ENCODE data around the gene CMTR1. TPM values are rescaled to one million over a fixed set of nuclear protein-coding genes. Genes with fewer than 3 reads are reported as not detected.

Gene CMTR1
- polyA plus RNA-seq, 1 of the 3 experiments (the other 2 are of a cell fraction): 19.8 TPM

- Histone ChIP-seq H3K4me3 (ENCODE audit: low read depth in 2 of 2, low read length in 1 of 2) (no peak overlapping the region), H3K36me3 (replicated peaks in 1 of 2; ENCODE audit: control insufficient read depth in 1 of 2, insufficient read depth in 2 of 2, low read length in 1 of 2) (no peaks in the 10 kb centered on the region), H3K9me3 (no peaks in the 10 kb centered on the region), H3K4me1 (ENCODE audit: control insufficient read depth in 1 of 2, insufficient read depth in 2 of 2, low read depth in 1 of 2, low read length in 1 of 2) (peaks cover 0 to 18% of the 10 kb centered on the region in 2 experiments; a peak in 1 of 4 replicates), H3K27ac (ENCODE audit: low read depth in 2 of 2, low read length in 1 of 2) (no peak overlapping the region), H3F3A (replicated peaks; ENCODE audit: insufficient read depth) (no peaks in the 10 kb centered on the region), H3K9ac (no peak overlapping the region), H3K9me2 (no peaks in the 10 kb centered on the region), H3K79me2 (ENCODE audit: insufficient read depth) (no peaks in the 10 kb centered on the region), H4K20me1 (ENCODE audit: insufficient read depth) (no peaks in the 10 kb centered on the region), H3K27me3 (ENCODE audit: insufficient read depth) (no peaks in the 10 kb centered on the region; the same call in 1 of the 2 replicates), H3K4me2 (no peak overlapping the region), H2AFZ (ENCODE audit: low read depth) (no peak overlapping the region)
- DNase-seq: no peak
- CTCF ChIA-PET: interaction anchor here (0.6 kb wide), 2 partner anchors 17 to 1002 kb away, joined by 3 read pairs; no protein-coding TSS in a partner anchor
- no peak for TF ChIP-seq RCOR1 (IDR thresholded peaks at IDR 0.05; ENCODE audit: low read length)
- TF ChIP-seq GABPA (IDR thresholded peaks at IDR 0.05; ENCODE audit: low read depth): no peak
- no peak for TF ChIP-seq USF1 (IDR thresholded peaks at IDR 0.05; ENCODE audit: borderline replicate concordance, low read depth)
- no peak for TF ChIP-seq PBX3 (IDR thresholded peaks at IDR 0.05)
- no peak for TF ChIP-seq TEAD4 (IDR thresholded peaks at IDR 0.05; ENCODE audit: borderline replicate concordance, insufficient read depth)
- TF ChIP-seq MXI1 (IDR thresholded peaks at IDR 0.05; ENCODE audit: low read depth, low read length): no peak
- no peak for TF ChIP-seq FOSL2 (IDR thresholded peaks at IDR 0.05; ENCODE audit: borderline replicate concordance, low read depth)
- TF ChIP-seq YY1 (IDR thresholded peaks at IDR 0.05; ENCODE audit: low read depth): no peak
- TF ChIP-seq FOXM1 (IDR thresholded peaks at IDR 0.05; ENCODE audit: low read depth): no peak
- no peak for TF ChIP-seq IRF3 (IDR thresholded peaks at IDR 0.05; ENCODE audit: low read depth, low read length)
- TF ChIP-seq FOXJ3 (CRISPR knock-in tag; IDR thresholded peaks at IDR 0.05): no peak
- TF ChIP-seq RFX5 (IDR thresholded peaks at IDR 0.05; ENCODE audit: low read length): no peak
- TF ChIP-seq EP300 (IDR thresholded peaks at IDR 0.05; ENCODE audit: borderline replicate concordance in 1 of 2, low read depth in 1 of 2, low read length in 1 of 2): no peak
- no peak for TF ChIP-seq TCF12 (IDR thresholded peaks at IDR 0.05)
- TF ChIP-seq NRF1 (IDR thresholded peaks at IDR 0.05; ENCODE audit: low read depth, low read length): no peak
- no peak for TF ChIP-seq EZH2phosphoT487 (IDR thresholded peaks at IDR 0.05; ENCODE audit: borderline replicate concordance, low read depth)
- TF ChIP-seq REST (IDR thresholded peaks at IDR 0.05; ENCODE audit: low read depth, low read length): no peak
- no peak for TF ChIP-seq MAX (IDR thresholded peaks at IDR 0.05; ENCODE audit: low read depth)
- POLR2A ChIA-PET: no interaction called here
- 68% methylated on average over 2 of the region's 4 CpGs for WGBS (ENCODE audit: low lambda C conversion rate)
These were observed 88.7 kb downstream of the CMTR1 start for GRCh38 chr6:37521674-37522073.

All from SK-N-SH (cell line).